Neural cell (in vitro differentiated cells): Measurements from ENCODE around the gene GRIP1. TPM values are rescaled to one million over a fixed set of nuclear protein-coding genes. Genes with fewer than 3 reads are reported as not detected.

Source experiments
- H2AFZ ChIP-seq: fragments of 200-600, 300-800 bp; sonication (generic), shearing (Covaris generic); 2 replicates; pipeline ENCODE4 v1.6.0; 2014; ENCODE audit warnings: low read depth, mild to moderate bottlenecking, antibody characterized with exemption, low read length, moderate library complexity
- H3F3A ChIP-seq: fragments of 200-600 bp; shearing (Covaris generic); 2 replicates; pipeline ENCODE4 v1.6.1; 2016; ENCODE audit warnings: mild to moderate bottlenecking, moderate library complexity, mixed read lengths, antibody characterized with exemption, low read length; ENCODE audit not compliant: insufficient read depth, poor library complexity, severe bottlenecking
- H3K27ac ChIP-seq: fragments of 200-600, 300-800 bp; sonication (generic), shearing (Covaris generic); 2 replicates; pipeline ENCODE4 v1.5.1; 2014; ENCODE audit warnings: mild to moderate bottlenecking, low read length, moderate library complexity
- H3K27me3 ChIP-seq: fragments of 300-800, 200-600 bp; sonication (generic), shearing (Covaris generic); 2 replicates; pipeline ENCODE4 v1.6.0; 2014; ENCODE audit warnings: mild to moderate bottlenecking, low read depth, low read length, moderate library complexity; ENCODE audit not compliant: insufficient read depth
- H3K36me3 ChIP-seq: fragments of 300-800, 200-600 bp; sonication (generic), shearing (Covaris generic); 2 replicates; pipeline ENCODE4 v1.5.1; 2014; ENCODE audit warnings: mild to moderate bottlenecking, antibody characterized with exemption, low read length, moderate library complexity; ENCODE audit not compliant: insufficient read depth
- H3K4me2 ChIP-seq: fragments of 300-800, 200-600 bp; sonication (generic), shearing (Covaris generic); 2 replicates; pipeline ENCODE4 v1.6.0; 2014; ENCODE audit warnings: mild to moderate bottlenecking, low read length
- H3K4me3 ChIP-seq: fragments of 300-800, 200-600 bp; sonication (generic), shearing (Covaris generic); 2 replicates; pipeline ENCODE4 v1.5.1; 2014; ENCODE audit warnings: mild to moderate bottlenecking, low read length, moderate library complexity
- H3K79me2 ChIP-seq: fragments of 200-600 bp; shearing (Covaris generic); replicated peaks from 2 replicates; pipeline ENCODE4 v1.6.0; 2014; ENCODE audit warnings: mild to moderate bottlenecking, low read length, moderate library complexity; ENCODE audit not compliant: insufficient read depth
- H3K9ac ChIP-seq: fragments of 300-800, 200-600 bp; sonication (generic), shearing (Covaris generic); 2 replicates; pipeline ENCODE4 v1.6.1; 2016; ENCODE audit warnings: mild to moderate bottlenecking, low read length, mixed read lengths
- H3K9me2 ChIP-seq: fragments of 200-600 bp; shearing (Covaris generic); 2 replicates; pipeline ENCODE4 v1.6.1; 2016; ENCODE audit warnings: mild to moderate bottlenecking, low read length, mixed read lengths; ENCODE audit not compliant: insufficient read depth
- H3K9me3 ChIP-seq: fragments of 200-600, 300-800 bp; sonication (generic), shearing (Covaris generic); 2 replicates; pipeline ENCODE4 v1.6.1; 2016; ENCODE audit warnings: mild to moderate bottlenecking, mixed run types, low read length, moderate library complexity, mixed read lengths
- H4K20me1 ChIP-seq: fragments of 200-600 bp; shearing (Covaris generic); 2 replicates; pipeline ENCODE4 v1.6.1; 2016; ENCODE audit warnings: mild to moderate bottlenecking, mixed run types; ENCODE audit not compliant: insufficient read depth
- CTCF ChIP-seq: fragments of 450-650 bp; IDR thresholded peaks from 2 replicates; pipeline ENCODE4 v1.5.1; 2014; ENCODE audit warnings: antibody characterized with exemption, mild to moderate bottlenecking, moderate library complexity; ENCODE audit not compliant: poor library complexity, severe bottlenecking
- EP300 ChIP-seq: fragments of 450-650 bp; conservative IDR thresholded peaks from 2 replicates; pipeline ENCODE4 v1.6.1; 2014; ENCODE audit warnings: antibody characterized with exemption, mild to moderate bottlenecking, moderate library complexity; ENCODE audit not compliant: poor library complexity, severe bottlenecking
- EZH2 ChIP-seq: fragments of 200-600, 300-800 bp; shearing (Covaris generic), sonication (generic); IDR thresholded peaks from 2 replicates; pipeline ENCODE4 v1.6.1; 2014; ENCODE audit warnings: antibody characterized with exemption, low read length, borderline replicate concordance, mild to moderate bottlenecking; ENCODE audit not compliant: insufficient read depth, poor library complexity, severe bottlenecking
- MXI1 ChIP-seq: fragments of 450-650 bp; conservative IDR thresholded peaks from 2 replicates; pipeline ENCODE4 v1.6.1; 2014; ENCODE audit warnings: antibody characterized with exemption, mild to moderate bottlenecking; ENCODE audit not compliant: poor library complexity, severe bottlenecking
- POLR2AphosphoS5 ChIP-seq: IDR thresholded peaks from 2 replicates; pipeline ENCODE4 v1.6.1; 2012
- RAD21 ChIP-seq: fragments of 450-650 bp; conservative IDR thresholded peaks from 2 replicates; pipeline ENCODE4 v1.6.1; 2014; ENCODE audit warnings: antibody characterized with exemption, mild to moderate bottlenecking, moderate library complexity
- SMC3 ChIP-seq: fragments of 450-650 bp; conservative IDR thresholded peaks from 2 replicates; pipeline ENCODE4 v1.6.1; 2014; ENCODE audit warnings: antibody characterized with exemption, mild to moderate bottlenecking, moderate library complexity; ENCODE audit not compliant: poor library complexity
- TAF1 ChIP-seq: IDR thresholded peaks from 2 replicates; pipeline ENCODE4 v1.6.1; 2012; ENCODE audit warnings: low read depth
- polyA plus RNA-seq: library from polyadenylated mRNA; depleted of rRNA; stranded (reverse); fragments of >200 nt; gene quantifications from 2 replicates; pipeline ENCODE4 v1.2.3, GENCODE V29; 2014
- TF ChIP-seq, protein P1 (sequence below): IDR thresholded peaks from 2 replicates; pipeline ENCODE4 v1.6.1; 2012; ENCODE audit warnings: borderline replicate concordance

GRIP1 gene
- polyA plus RNA-seq, 1 donor from 2014 or later, result 41.1 TPM

- H3K27ac ChIP-seq, result no peak overlapping the region
- H3K4me3 ChIP-seq, result no peak overlapping the region
These were observed 291.8 kb downstream of the GRIP1 start for GRCh38 chr12:66387117-66387516.

DNA sequence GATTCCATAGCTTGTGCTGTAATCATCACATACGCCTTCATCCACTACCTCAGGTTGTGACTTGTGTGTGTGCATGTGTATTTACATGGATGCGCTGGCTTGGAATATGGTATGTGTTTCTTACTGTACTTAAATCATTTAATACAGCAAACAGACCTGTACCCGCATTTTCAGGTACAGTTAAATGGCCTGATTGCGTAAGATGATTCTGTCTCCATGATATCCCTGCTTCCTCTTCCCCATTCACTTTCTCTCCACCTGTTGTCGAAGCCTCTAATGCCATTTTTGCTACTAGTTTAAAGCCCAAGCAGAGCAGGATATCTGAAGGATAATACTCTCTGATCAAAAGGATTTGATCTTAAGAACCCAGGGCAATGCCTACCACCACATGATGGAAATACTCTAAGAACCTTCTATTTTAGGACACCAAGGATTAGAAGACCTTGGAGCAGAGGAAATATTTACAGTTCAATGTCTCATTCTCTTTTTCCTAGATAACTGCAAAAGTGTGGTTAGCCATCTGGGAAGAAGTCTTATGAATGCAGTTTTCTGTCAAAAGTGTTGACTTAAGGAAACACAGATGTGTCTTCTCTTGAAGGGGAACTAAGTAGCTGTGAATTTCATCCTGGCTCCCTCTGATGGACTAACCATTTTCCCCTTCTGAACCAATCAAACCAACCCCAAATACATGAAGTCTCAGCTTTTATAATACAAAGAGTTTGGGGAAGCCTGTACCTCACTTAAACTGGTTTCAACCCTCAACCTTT is 297.9 kb downstream of the GRIP1 start:
- Histone ChIP-seq H3F3A (no peaks in the 10 kb centered on the region), H3K27me3 (no peaks in the 10 kb centered on the region), H3K27ac (no peak overlapping the region), H3K4me3 (no peak overlapping the region), H4K20me1 (no peaks in the 10 kb centered on the region), H3K36me3 (peaks cover 20% of the 10 kb centered on the region), H3K79me2 (no peaks in the 10 kb centered on the region), H3K4me2 (no peak overlapping the region), H3K9me3 (no peaks in the 10 kb centered on the region), H3K9ac (no peak overlapping the region), H2AFZ (no peak overlapping the region), H3K9me2 (no peaks in the 10 kb centered on the region)
- TF ChIP-seq POLR2AphosphoS5, result no peak
- no peak for TF ChIP-seq TAF1
- TF ChIP-seq, protein P1, sequence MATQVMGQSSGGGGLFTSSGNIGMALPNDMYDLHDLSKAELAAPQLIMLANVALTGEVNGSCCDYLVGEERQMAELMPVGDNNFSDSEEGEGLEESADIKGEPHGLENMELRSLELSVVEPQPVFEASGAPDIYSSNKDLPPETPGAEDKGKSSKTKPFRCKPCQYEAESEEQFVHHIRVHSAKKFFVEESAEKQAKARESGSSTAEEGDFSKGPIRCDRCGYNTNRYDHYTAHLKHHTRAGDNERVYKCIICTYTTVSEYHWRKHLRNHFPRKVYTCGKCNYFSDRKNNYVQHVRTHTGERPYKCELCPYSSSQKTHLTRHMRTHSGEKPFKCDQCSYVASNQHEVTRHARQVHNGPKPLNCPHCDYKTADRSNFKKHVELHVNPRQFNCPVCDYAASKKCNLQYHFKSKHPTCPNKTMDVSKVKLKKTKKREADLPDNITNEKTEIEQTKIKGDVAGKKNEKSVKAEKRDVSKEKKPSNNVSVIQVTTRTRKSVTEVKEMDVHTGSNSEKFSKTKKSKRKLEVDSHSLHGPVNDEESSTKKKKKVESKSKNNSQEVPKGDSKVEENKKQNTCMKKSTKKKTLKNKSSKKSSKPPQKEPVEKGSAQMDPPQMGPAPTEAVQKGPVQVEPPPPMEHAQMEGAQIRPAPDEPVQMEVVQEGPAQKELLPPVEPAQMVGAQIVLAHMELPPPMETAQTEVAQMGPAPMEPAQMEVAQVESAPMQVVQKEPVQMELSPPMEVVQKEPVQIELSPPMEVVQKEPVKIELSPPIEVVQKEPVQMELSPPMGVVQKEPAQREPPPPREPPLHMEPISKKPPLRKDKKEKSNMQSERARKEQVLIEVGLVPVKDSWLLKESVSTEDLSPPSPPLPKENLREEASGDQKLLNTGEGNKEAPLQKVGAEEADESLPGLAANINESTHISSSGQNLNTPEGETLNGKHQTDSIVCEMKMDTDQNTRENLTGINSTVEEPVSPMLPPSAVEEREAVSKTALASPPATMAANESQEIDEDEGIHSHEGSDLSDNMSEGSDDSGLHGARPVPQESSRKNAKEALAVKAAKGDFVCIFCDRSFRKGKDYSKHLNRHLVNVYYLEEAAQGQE, result no peak
- no peak for TF ChIP-seq RAD21
- TF ChIP-seq MXI1, result no peak
- no peak for TF ChIP-seq EZH2
- TF ChIP-seq EP300, result no peak
- no peak for TF ChIP-seq SMC3
- no peak for TF ChIP-seq CTCF

More at GRCh38 chr12:66387117-66387516, 291.8 kb downstream of the GRIP1 start:
- H3F3A ChIP-seq, result no peaks in the 10 kb centered on the region
- TF ChIP-seq, protein P1, result no peak
- H2AFZ ChIP-seq, result no peak overlapping the region
- H4K20me1 ChIP-seq, result no peaks in the 10 kb centered on the region
- H3K79me2 ChIP-seq, result no peaks in the 10 kb centered on the region
- no peak overlapping the region for H3K9ac ChIP-seq
- no peaks in the 10 kb centered on the region for H3K9me3 ChIP-seq
- no peak overlapping the region for H3K4me2 ChIP-seq
- no peaks in the 10 kb centered on the region for H3K27me3 ChIP-seq
- no peaks in the 10 kb centered on the region for H3K9me2 ChIP-seq
- H3K36me3 ChIP-seq, result peaks cover 31% of the 10 kb centered on the region
